Tibial artery (tissue), 4 donors: Measurements from ENCODE around the gene MUC20.
"Not testable (repeated sequence)": the region's sequence is repeated elsewhere in the genome, so short reads cannot be mapped to it uniquely, and the experiment has no call there.

ENCODE experiments used
- DNase-seq, 2 donors: peaks; one replicate each; pipeline ENCODE4 v3.0.0-alpha.2; 2019
- H3K27ac ChIP-seq, 2 donors: fragments of 200-600 bp; sonication (generic) in 1 of 2; 1 replicate in 1 of 2; 2 replicates in 1 of 2; pipeline ENCODE4 v1.5.1; 2018 to 2019; ENCODE audit warnings: mild to moderate bottlenecking in 1 of 2
- H3K27me3 ChIP-seq, 2 donors: fragments of 200-600 bp; sonication (generic) in 1 of 2; one replicate each; pipeline versions ENCODE4 v1.5.1 to v1.6.0; 2016 to 2019
- H3K36me3 ChIP-seq, 3 donors: fragments of 200-600 bp; sonication (generic) in 2 of 3; one replicate each; pipeline ENCODE4 v1.5.1; 2016 to 2019; ENCODE audit warnings: mild to moderate bottlenecking in 2 of 3
- H3K4me1 ChIP-seq, 4 donors: fragments of 200-600 bp; sonication (generic) in 2 of 4; 1 replicate in 3 of 4; 2 replicates in 1 of 4; pipeline ENCODE4 v1.5.1; 2016 to 2019
- H3K4me3 ChIP-seq, 2 donors: fragments of 200-600 bp; sonication (generic) in 1 of 2; 1 replicate in 1 of 2; 2 replicates in 1 of 2; pipeline ENCODE4 v1.5.1; 2018 to 2019; ENCODE audit warnings: mild to moderate bottlenecking in 2 of 2
- H3K9me3 ChIP-seq, 3 donors: fragments of 200-600 bp; sonication (generic) in 1 of 3; one replicate each; pipeline ENCODE4 v1.5.1; 2016 to 2019
- intact Hi-C: fragments of 100-400 bp; cut with DNase I; formaldehyde crosslinking; loops from one replicate; pipeline ENCODE4 v1.15.0; 2023; ENCODE audit warnings: low total_unique reads
- TF ChIP-seq, protein P1 (sequence below), 2 experiments: fragments of 200-600 bp in 1 of 2; fragments of 450-650 bp in 1 of 2; IDR thresholded peaks; one replicate each; pipeline ENCODE4 v1.5.1; 2017 to 2019; ENCODE audit warnings: antibody characterized with exemption in 2 of 2, mild to moderate bottlenecking in 1 of 2, moderate library complexity in 1 of 2

MUC20 gene

DNA sequence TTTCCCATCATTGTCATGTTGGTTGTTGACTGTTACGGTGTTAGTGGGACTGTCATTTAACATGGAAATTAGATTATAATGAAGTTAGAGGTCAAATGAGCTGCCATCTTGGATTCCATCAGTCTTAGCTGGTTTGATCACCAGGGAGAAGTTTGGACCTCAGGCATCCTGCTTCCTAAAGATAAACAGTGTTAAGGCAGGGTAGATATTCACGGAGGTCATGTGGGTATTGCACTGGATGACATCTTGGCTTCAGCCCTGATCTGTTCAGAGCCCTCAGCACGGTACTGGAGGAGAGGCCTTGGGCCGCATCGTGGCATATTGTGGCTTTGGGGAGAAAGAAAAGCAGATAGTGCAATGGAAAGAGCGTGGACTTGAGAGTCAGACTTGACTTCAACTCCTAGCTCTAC lies 11.1 kb upstream of the MUC20 start:
- TF ChIP-seq, protein P1, sequence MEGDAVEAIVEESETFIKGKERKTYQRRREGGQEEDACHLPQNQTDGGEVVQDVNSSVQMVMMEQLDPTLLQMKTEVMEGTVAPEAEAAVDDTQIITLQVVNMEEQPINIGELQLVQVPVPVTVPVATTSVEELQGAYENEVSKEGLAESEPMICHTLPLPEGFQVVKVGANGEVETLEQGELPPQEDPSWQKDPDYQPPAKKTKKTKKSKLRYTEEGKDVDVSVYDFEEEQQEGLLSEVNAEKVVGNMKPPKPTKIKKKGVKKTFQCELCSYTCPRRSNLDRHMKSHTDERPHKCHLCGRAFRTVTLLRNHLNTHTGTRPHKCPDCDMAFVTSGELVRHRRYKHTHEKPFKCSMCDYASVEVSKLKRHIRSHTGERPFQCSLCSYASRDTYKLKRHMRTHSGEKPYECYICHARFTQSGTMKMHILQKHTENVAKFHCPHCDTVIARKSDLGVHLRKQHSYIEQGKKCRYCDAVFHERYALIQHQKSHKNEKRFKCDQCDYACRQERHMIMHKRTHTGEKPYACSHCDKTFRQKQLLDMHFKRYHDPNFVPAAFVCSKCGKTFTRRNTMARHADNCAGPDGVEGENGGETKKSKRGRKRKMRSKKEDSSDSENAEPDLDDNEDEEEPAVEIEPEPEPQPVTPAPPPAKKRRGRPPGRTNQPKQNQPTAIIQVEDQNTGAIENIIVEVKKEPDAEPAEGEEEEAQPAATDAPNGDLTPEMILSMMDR (IDR thresholded peaks at IDR 0.05), result no peak
- Histone ChIP-seq H3K27me3 (no peaks in the 10 kb centered on the region), H3K36me3 (peaks cover 34 to 47% (median 43%) of the 10 kb centered on the region in 3 donors), H3K9me3 (no peaks in the 10 kb centered on the region), H3K27ac (no peak overlapping the region), H3K4me1 (no peaks in the 10 kb centered on the region), H3K4me3 (no peak overlapping the region)
- intact Hi-C loops, result no loop called here
- DNase-seq, result no peak

DNA sequence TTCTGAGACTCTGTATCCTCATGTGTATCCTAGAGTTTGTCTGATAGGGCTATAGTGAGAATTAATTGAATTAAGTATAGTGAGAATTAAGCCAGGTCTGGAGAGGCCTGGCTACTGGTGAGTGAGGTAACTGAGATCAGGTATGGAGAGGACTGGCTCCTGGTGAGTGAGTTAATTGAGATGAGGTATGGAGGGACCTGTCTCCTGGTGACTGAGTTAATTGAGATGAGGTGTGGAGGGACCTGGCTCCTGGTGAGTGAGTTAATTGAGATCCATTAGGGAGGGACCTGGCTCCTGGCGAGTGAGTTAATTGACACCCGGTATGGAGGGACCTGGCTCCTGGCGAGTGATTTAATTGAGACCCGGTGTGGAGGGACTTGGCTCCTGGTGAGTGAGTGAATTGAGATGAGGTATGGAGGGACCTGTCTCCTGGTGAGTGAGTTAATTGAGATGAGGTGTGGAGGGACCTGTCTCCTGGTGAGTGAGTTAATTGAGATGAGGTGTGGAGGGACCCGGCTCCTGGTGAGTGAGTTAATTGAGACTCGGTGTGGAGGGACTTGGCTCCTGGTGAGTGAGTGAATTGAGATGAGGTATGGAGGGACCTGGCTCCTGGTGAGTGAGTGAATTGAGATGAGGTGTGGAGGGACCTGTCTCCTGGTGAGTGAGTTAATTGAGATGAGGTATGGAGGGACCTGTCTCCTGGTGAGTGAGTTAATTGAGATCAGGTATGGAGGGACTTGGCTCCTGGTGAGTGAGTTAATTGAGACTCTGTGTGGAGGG lies 10.5 kb upstream of the MUC20 start:
- DNase-seq, H3K4me3 ChIP-seq, H3K9me3 ChIP-seq, intact Hi-C loops, H3K27ac ChIP-seq, H3K4me1 ChIP-seq, H3K27me3 ChIP-seq: not testable (repeated sequence)
- peaks cover 40 to 53% (median 49%) of the 10 kb centered on the region in 3 donors for H3K36me3 ChIP-seq

DNA sequence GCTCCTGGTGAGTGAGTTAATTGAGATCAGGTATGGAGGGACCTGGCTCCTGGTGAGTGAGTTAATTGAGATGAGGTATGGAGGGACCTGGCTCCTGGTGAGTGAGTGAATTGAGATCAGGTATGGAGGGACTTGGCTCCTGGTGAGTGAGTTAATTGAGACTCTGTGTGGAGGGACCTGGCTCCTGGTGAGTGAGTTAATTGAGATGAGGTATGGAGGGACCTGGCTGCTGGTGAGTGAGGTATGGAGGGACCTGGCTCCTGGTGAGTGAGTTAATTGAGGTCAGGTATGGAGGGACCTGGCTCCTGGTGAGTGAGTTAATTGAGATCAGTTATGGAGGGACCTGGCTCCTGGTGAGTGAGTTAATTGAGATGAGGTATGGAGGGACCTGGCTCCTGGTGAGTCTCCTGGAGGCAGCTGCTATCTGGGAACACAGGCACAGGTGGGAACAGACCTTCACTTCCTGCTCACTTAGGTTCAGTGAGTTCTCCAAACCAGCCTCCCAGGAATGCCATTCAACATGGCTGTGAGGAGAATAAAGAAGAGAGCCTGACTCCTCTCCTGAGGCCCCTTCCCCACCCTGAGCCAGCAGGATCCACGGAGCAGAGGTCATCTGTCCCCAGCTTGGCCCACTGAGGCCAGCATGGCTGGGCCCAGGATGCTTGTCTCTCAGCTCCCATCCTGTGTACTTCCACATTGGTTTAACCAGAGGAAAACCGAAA lies 9.5 kb upstream of the MUC20 start:
- H3K27me3 ChIP-seq, H3K27ac ChIP-seq, intact Hi-C loops, H3K9me3 ChIP-seq, H3K4me1 ChIP-seq, H3K4me3 ChIP-seq, DNase-seq: not testable (repeated sequence)
- peaks cover 40 to 61% (median 56%) of the 10 kb centered on the region in 3 donors for H3K36me3 ChIP-seq

DNA sequence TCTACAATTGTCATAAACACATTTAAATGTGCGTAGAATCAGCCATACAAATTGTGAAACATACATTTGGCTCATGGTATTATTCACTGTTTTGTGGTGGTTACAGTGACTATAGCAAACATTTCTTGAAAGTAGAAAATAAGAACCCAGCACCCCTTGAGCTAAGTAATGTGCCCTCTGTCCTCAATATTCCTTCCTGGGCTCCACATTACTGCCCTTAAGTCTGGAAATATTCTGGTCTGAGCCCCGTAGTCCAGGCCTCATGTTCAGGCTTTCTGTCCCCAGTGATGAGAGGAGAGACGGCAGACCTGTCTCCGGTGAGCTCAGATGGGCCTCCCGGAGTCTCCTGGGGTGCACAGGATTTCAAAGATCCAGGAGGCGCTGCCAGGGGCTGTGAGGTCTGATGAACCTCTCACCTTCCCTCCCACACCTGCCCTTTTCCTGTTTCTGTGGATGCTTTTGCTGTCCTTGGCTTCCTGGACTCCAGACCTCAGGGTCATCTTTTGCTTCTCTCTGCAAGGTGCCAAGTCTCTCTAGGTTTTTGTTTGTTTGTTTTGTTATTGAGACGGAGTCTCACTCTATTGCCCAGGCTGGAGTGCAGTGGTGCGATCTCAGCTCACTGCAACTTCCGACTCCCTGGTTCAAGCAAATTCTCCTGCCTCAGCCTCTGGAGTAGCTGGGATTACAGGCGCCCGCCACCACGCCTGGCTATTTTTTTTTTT lies 8.8 kb upstream of the MUC20 start:
- DNase-seq, result no peak
- intact Hi-C loops, result no loop called here
- Histone ChIP-seq H3K9me3 (peaks cover 0 to 2% (median 0%) of the 10 kb centered on the region in 3 donors), H3K36me3 (peaks cover 40 to 61% (median 56%) of the 10 kb centered on the region in 3 donors), H3K4me3 (no peak overlapping the region), H3K27me3 (no peaks in the 10 kb centered on the region), H3K27ac (no peak overlapping the region), H3K4me1 (no peaks in the 10 kb centered on the region)
- TF ChIP-seq, protein P1 (IDR thresholded peaks at IDR 0.05), result no peak

DNA sequence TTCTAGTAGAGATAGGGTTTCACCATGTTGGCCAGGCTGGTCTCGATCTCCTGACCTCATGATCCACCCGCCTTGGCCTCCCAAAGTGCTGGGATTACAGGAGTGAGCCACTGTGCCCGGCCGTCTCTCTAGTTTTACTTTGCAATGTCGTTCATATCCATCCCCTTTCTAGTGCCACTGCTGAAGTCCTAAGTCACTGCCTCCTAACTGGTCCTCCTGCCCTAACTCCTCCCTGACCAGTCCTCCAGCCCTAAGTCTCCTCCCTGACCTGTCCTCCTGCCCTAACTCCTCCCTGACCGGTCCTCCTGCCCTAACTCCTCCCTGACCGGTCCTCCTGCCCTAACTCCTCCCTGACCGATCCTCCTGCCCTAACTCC lies 8.3 kb upstream of the MUC20 start:
- intact Hi-C loops, H3K4me3 ChIP-seq, DNase-seq, H3K27me3 ChIP-seq, H3K27ac ChIP-seq, H3K9me3 ChIP-seq, H3K4me1 ChIP-seq: not testable (repeated sequence)
- H3K36me3 ChIP-seq, result peaks cover 40 to 61% (median 56%) of the 10 kb centered on the region in 3 donors

DNA sequence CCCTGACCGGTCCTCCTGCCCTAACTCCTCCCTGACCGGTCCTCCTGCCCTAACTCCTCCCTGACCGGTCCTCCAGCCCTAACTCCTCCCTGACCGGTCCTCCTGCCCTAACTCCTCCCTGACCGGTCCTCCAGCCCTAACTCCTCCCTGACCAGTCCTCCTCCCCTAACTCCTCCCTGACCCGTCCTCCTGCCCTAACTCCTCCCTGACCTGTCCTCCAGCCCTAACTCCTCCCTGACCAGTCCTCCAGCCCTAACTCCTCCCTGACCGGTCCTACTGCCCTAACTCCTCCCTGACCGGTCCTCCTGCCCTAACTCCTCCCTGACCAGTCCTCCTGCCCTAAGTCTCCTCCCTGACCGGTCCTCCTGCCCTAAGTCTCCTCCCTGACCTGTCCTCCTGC lies 7.6 kb upstream of the MUC20 start:
- H3K36me3 ChIP-seq, result peaks cover 38 to 59% (median 53%) of the 10 kb centered on the region in 3 donors
- H3K27me3 ChIP-seq, intact Hi-C loops, DNase-seq, H3K4me3 ChIP-seq, H3K9me3 ChIP-seq, H3K27ac ChIP-seq, H3K4me1 ChIP-seq: not testable (repeated sequence)

DNA sequence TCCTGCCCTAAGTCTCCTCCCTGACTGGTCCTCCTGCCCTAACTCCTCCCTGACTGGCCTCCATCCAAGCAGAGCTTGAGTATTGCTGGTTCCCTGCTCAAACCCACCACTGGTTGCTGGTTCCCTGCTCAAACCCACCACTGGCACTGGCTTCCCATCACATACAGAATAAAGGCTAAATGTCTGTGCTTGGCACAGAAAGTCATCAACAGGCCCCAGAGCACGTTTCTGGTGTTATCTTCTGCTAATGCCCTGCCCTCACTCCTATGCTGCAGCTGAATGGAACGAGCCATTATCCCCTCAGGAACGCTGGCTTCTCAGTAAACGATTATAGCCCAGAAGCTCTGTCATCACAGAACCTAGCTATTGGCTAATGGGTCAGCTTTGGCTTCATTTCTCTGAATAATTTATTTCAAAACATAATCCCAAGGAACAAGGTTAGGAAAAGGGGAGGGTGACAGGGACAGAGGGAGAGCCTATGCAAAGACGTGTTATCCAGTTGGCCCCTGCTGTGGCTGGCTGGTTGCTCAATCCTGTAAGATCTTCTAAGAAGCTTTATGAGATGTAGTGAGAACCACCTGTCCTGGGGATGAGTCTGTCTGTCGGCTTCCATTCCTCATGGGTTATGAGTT lies 6.3 kb upstream of the MUC20 start:
- no peak for DNase-seq
- Histone ChIP-seq H3K4me3 (no peak overlapping the region), H3K9me3 (peaks cover 0 to 2% (median 0%) of the 10 kb centered on the region in 3 donors), H3K4me1 (no peaks in the 10 kb centered on the region), H3K27me3 (no peaks in the 10 kb centered on the region), H3K27ac (no peak overlapping the region), H3K36me3 (peaks cover 25 to 45% (median 40%) of the 10 kb centered on the region in 3 donors)
- TF ChIP-seq, protein P1 (IDR thresholded peaks at IDR 0.05), result no peak
- intact Hi-C loops, result no loop called here
